ENCODE data around the gene MB21D2. TPM values are rescaled to one million over a fixed set of nuclear protein-coding genes. Genes with fewer than 3 reads are reported as not detected.

Gene MB21D2
- total RNA-seq, 4 donors from 2014 or later = 1.5 to 3.8 (median 2.7) TPM

GRCh38 chr3:192897005-192897404 lies 20.7 kb downstream of the MB21D2 start:
- peaks cover 7 to 9% of the 10 kb centered on the region in 2 donors for H3K4me1 ChIP-seq
- no peaks in the 10 kb centered on the region for H3K36me3 ChIP-seq
- in situ Hi-C loops (cut with MboI; ENCODE audit: low sequenced_read_pairs in 4 of 4) = no loop called here
- DNase-seq = no peak
- H3K27me3 ChIP-seq = no peaks in the 10 kb centered on the region
- H3K4me3 ChIP-seq = no peak overlapping the region
- no peak for ATAC-seq
- no peak overlapping the region for H3K27ac ChIP-seq
- no peaks in the 10 kb centered on the region for H3K9me3 ChIP-seq
- intact Hi-C loops (cut with DNase I; ENCODE audit: low total_unique reads) = no loop called here
- TF ChIP-seq POLR2A (IDR thresholded peaks at IDR 0.05) = no peak
- TF ChIP-seq, protein P1, sequence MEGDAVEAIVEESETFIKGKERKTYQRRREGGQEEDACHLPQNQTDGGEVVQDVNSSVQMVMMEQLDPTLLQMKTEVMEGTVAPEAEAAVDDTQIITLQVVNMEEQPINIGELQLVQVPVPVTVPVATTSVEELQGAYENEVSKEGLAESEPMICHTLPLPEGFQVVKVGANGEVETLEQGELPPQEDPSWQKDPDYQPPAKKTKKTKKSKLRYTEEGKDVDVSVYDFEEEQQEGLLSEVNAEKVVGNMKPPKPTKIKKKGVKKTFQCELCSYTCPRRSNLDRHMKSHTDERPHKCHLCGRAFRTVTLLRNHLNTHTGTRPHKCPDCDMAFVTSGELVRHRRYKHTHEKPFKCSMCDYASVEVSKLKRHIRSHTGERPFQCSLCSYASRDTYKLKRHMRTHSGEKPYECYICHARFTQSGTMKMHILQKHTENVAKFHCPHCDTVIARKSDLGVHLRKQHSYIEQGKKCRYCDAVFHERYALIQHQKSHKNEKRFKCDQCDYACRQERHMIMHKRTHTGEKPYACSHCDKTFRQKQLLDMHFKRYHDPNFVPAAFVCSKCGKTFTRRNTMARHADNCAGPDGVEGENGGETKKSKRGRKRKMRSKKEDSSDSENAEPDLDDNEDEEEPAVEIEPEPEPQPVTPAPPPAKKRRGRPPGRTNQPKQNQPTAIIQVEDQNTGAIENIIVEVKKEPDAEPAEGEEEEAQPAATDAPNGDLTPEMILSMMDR (IDR thresholded peaks at IDR 0.05 in 4 of 5, conservative IDR thresholded peaks at IDR 0.05 in 1 of 5) = no peak

GRCh38 chr3:192896208-192896607 lies 21.4 kb downstream of the MB21D2 start:
- DNase-seq = no peak
- in situ Hi-C loops (cut with MboI; ENCODE audit: low sequenced_read_pairs in 4 of 4) = no loop called here
- Histone ChIP-seq H3K36me3 (no peaks in the 10 kb centered on the region), H3K27ac (no peak overlapping the region), H3K4me3 (no peak overlapping the region), H3K27me3 (no peaks in the 10 kb centered on the region), H3K4me1 (peaks cover 3 to 5% of the 10 kb centered on the region in 2 donors), H3K9me3 (no peaks in the 10 kb centered on the region)
- no peak for TF ChIP-seq POLR2A (IDR thresholded peaks at IDR 0.05)
- TF ChIP-seq, protein P1 (IDR thresholded peaks at IDR 0.05 in 4 of 5, conservative IDR thresholded peaks at IDR 0.05 in 1 of 5) = no peak
- ATAC-seq = no peak
- intact Hi-C loops (cut with DNase I; ENCODE audit: low total_unique reads) = no loop called here

GRCh38 chr3:192894676-192895075 lies 23.0 kb downstream of the MB21D2 start:
- H3K4me1 ChIP-seq = peaks cover 6 to 7% of the 10 kb centered on the region in 2 donors

GRCh38 chr3:192892981-192893700 lies 24.5 kb downstream of the MB21D2 start:
- in situ Hi-C loops (cut with MboI; ENCODE audit: low sequenced_read_pairs in 4 of 4) = no loop called here
- ATAC-seq = peak; percentile 76 to 82
- H3K27ac ChIP-seq = no peak overlapping the region

More at GRCh38 chr3:192894676-192895075, 23.0 kb downstream of the MB21D2 start:
- Histone ChIP-seq H3K4me3 (no peak overlapping the region), H3K27me3 (no peaks in the 10 kb centered on the region), H3K9me3 (no peaks in the 10 kb centered on the region), H3K27ac (no peak overlapping the region), H3K36me3 (no peaks in the 10 kb centered on the region)
- intact Hi-C loops (cut with DNase I; ENCODE audit: low total_unique reads) = no loop called here
- in situ Hi-C loops (cut with MboI; ENCODE audit: low sequenced_read_pairs in 4 of 4) = no loop called here
- DNase-seq = no peak
- ATAC-seq = no peak
- TF ChIP-seq POLR2A (IDR thresholded peaks at IDR 0.05) = no peak
- TF ChIP-seq, protein P1 (IDR thresholded peaks at IDR 0.05 in 4 of 5, conservative IDR thresholded peaks at IDR 0.05 in 1 of 5) = no peak

More at GRCh38 chr3:192892981-192893700, 24.5 kb downstream of the MB21D2 start:
- Histone ChIP-seq H3K4me1 (peaks cover 14% of the 10 kb centered on the region in 2 donors), H3K9me3 (no peaks in the 10 kb centered on the region), H3K4me3 (no peak overlapping the region), H3K27me3 (no peaks in the 10 kb centered on the region), H3K36me3 (no peaks in the 10 kb centered on the region)
- peak in 1 of 2 donors; percentile 50 for DNase-seq
- intact Hi-C loops (cut with DNase I; ENCODE audit: low total_unique reads) = no loop called here
- TF ChIP-seq POLR2A (IDR thresholded peaks at IDR 0.05) = no peak
- TF ChIP-seq, protein P1 (IDR thresholded peaks at IDR 0.05 in 4 of 5, conservative IDR thresholded peaks at IDR 0.05 in 1 of 5) = no peak

Measured in gastrocnemius medialis (tissue), 4 donors.